PC-3 (cell line): ENCODE measurements around the gene ASPHD2. TPM values are rescaled to one million over a fixed set of nuclear protein-coding genes. Genes with fewer than 3 reads are reported as not detected.

Experiments
- ATAC-seq: fragments of 200-7000 bp; cut with Tn5 transposase; 2 replicates; pipeline ENCODE4 v1.9.1; 2020; ENCODE audit warnings: mild to moderate bottlenecking, moderate library complexity
- BruUV-seq: library from RNA; stranded (reverse); fragments of 400-500 nt; replicated peaks from 2 replicates; lab custom pipeline; 2021; lab: Mats Ljungman, UMichigan
- CTCF ChIA-PET: fragments of 300-600 bp; sonication (Branson Sonifier 250); formaldehyde crosslinking; loops from one replicate; lab custom pipeline; 2022; ENCODE audit warnings: antibody characterized with exemption; lab: Charles Lee
- POLR2A ChIA-PET: fragments of 300-600 bp; sonication (Branson Sonifier 250); formaldehyde crosslinking; loops from one replicate; lab custom pipeline; 2022; ENCODE audit warnings: antibody characterized with exemption; ENCODE audit not compliant: unreplicated experiment; lab: Charles Lee
- DNase-seq: peaks from one replicate; pipeline ENCODE4 v3.0.0-alpha.2; 2015
- H2AFZ ChIP-seq: fragments of 300-600 bp; sonication (generic); 2 replicates; pipeline ENCODE4 v1.6.0; 2016; ENCODE audit warnings: antibody characterized with exemption, low read length
- H3F3A ChIP-seq: fragments of 300-600 bp; sonication (generic); one replicate; pipeline ENCODE4 v1.6.0; 2017; ENCODE audit warnings: antibody characterized with exemption, low read length, control low read depth, mild to moderate bottlenecking; ENCODE audit not compliant: unreplicated experiment
- H3K27ac ChIP-seq: fragments of 300-600 bp; sonication (generic); 2 replicates; pipeline ENCODE4 v1.5.1; 2016; ENCODE audit warnings: mild to moderate bottlenecking, low read length
- H3K27me3 ChIP-seq: fragments of 300-600 bp; sonication (generic); 2 replicates; pipeline ENCODE4 v1.6.1; 2016; ENCODE audit warnings: low read length, mixed read lengths
- H3K36me3 ChIP-seq: fragments of 300-600 bp; sonication (generic); 2 replicates; pipeline ENCODE4 v1.6.1; 2016; ENCODE audit warnings: low read depth, mixed run types, low read length, mixed read lengths
- H3K4me1 ChIP-seq: fragments of 300-600 bp; sonication (generic); 2 replicates; pipeline ENCODE4 v1.5.1; 2016; ENCODE audit warnings: low read length; ENCODE audit not compliant: insufficient read depth
- H3K4me2 ChIP-seq: fragments of 300-600 bp; sonication (generic); 2 replicates; pipeline ENCODE4 v1.6.0; 2016; ENCODE audit warnings: low read length
- H3K4me3 ChIP-seq: fragments of 300-600 bp; sonication (generic); 2 replicates; pipeline ENCODE4 v1.5.1; 2016; ENCODE audit warnings: mild to moderate bottlenecking, low read length, mixed read lengths
- H3K79me2 ChIP-seq: fragments of 300-600 bp; sonication (generic); 2 replicates; pipeline ENCODE4 v1.6.1; 2017; ENCODE audit warnings: low read length, mixed read lengths
- H3K9ac ChIP-seq: fragments of 300-600 bp; sonication (generic); 2 replicates; pipeline ENCODE4 v1.6.0; 2016; ENCODE audit warnings: mild to moderate bottlenecking, low read length
- H3K9me2 ChIP-seq: fragments of 300-600 bp; sonication (generic); replicated peaks from 2 replicates; pipeline ENCODE4 v1.6.1; 2016; ENCODE audit warnings: mixed run types, low read length, mixed read lengths
- H3K9me3 ChIP-seq: fragments of 300-600 bp; sonication (generic); 2 replicates; pipeline ENCODE4 v1.6.1; 2016; ENCODE audit warnings: low read length, mixed read lengths
- H4K20me1 ChIP-seq: fragments of 300-600 bp; sonication (generic); 2 replicates; pipeline ENCODE4 v1.6.1; 2016; ENCODE audit warnings: low read length, mixed read lengths
- EZH2 ChIP-seq: fragments of 300-600 bp; sonication (generic); IDR thresholded peaks from one replicate; pipeline ENCODE4 v1.6.1; 2017; ENCODE audit warnings: antibody characterized with exemption, mild to moderate bottlenecking, low read length; ENCODE audit not compliant: unreplicated experiment
- EZH2phosphoT487 ChIP-seq: fragments of 300-600 bp; sonication (generic); IDR thresholded peaks from 2 replicates; pipeline ENCODE4 v1.6.1; 2018; ENCODE audit warnings: mild to moderate bottlenecking, antibody characterized with exemption, low read length, borderline replicate concordance
- intact Hi-C: fragments of 100-400 bp; cut with micrococcal nuclease; formaldehyde crosslinking; loops from 2 replicates; pipeline ENCODE4 v1.9.0; 2023
- total RNA-seq: library from RNA; depleted of rRNA; stranded (reverse); fragments of >200 nt; gene quantifications from 2 replicates; pipeline ENCODE4 v1.2.3, GENCODE V29; 2014
- TF ChIP-seq, protein P1 (sequence below): fragments of 300-600 bp; sonication (generic); conservative IDR thresholded peaks from 2 replicates; pipeline ENCODE4 v1.5.1; 2017; ENCODE audit warnings: antibody characterized with exemption, low read depth, mild to moderate bottlenecking, low read length

The ASPHD2 gene
- total RNA-seq, 1 experiment from 2014 or later: 2.1 TPM

DNA sequence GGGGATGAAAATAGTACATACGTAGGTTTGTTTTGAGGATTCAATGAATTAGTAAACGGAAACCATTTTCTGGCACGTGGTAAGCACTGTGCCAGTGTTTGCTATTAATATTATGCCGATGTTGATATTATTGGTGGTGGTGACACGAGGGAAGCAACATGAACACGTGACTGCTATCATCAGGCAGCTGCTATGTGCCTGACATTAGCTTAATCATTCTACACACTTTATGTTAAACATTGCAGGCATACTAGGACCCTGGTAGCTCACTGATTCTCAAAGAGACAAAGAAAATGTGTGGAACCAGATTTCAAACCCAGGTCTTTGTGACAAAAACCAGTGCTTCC lies 55.3 kb downstream of the ASPHD2 start:
- Histone ChIP-seq H3K9me3 (no peaks in the 10 kb centered on the region), H3K9ac (peak overlapping the region; percentile 93), H3F3A (no peaks in the 10 kb centered on the region), H4K20me1 (no peaks in the 10 kb centered on the region), H3K27me3 (no peaks in the 10 kb centered on the region), H3K4me3 (peak overlapping the region; percentile 88), H3K4me2 (peak overlapping the region; percentile 98), H3K79me2 (peaks cover 52% of the 10 kb centered on the region), H3K27ac (peak overlapping the region; percentile 41), H2AFZ (peak overlapping the region; percentile 87), H3K4me1 (peaks cover 24% of the 10 kb centered on the region), H3K9me2 (no peaks in the 10 kb centered on the region), H3K36me3 (no peaks in the 10 kb centered on the region; the same call in none of the 2 replicates)
- POLR2A ChIA-PET: no interaction called here
- DNase-seq (no peak), ATAC-seq (no peak)
- intact Hi-C loops: no loop called here
- TF ChIP-seq EZH2phosphoT487 (no peak), EZH2 (no peak)
- TF ChIP-seq, protein P1, sequence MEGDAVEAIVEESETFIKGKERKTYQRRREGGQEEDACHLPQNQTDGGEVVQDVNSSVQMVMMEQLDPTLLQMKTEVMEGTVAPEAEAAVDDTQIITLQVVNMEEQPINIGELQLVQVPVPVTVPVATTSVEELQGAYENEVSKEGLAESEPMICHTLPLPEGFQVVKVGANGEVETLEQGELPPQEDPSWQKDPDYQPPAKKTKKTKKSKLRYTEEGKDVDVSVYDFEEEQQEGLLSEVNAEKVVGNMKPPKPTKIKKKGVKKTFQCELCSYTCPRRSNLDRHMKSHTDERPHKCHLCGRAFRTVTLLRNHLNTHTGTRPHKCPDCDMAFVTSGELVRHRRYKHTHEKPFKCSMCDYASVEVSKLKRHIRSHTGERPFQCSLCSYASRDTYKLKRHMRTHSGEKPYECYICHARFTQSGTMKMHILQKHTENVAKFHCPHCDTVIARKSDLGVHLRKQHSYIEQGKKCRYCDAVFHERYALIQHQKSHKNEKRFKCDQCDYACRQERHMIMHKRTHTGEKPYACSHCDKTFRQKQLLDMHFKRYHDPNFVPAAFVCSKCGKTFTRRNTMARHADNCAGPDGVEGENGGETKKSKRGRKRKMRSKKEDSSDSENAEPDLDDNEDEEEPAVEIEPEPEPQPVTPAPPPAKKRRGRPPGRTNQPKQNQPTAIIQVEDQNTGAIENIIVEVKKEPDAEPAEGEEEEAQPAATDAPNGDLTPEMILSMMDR: no peak
- CTCF ChIA-PET: no interaction called here
- BruUV-seq: TSS peak; percentile 59

DNA sequence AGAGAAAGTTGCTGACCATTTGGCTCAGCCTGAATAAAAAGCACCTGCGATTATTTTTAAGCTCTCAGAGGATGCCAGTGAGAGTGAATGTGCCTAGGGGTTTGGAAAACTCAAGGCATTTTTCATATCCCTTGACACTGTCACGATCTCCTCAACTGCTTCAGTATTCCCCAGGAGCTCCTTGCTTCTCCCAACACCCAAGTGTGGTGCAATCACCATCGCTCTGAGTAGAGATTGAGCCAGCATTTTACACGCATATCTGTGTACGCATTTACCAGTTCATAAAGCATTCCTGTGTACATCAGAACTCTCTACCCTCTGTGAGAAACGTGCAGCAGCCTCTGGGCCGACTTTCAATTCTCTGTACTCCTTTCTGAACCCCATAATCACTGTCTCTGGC lies 56.0 kb downstream of the ASPHD2 start:
- ChIA-PET CTCF (no interaction called here), POLR2A (no interaction called here)
- TF ChIP-seq, protein P1: no peak
- no peak for TF ChIP-seq EZH2
- TF ChIP-seq EZH2phosphoT487: no peak
- peak overlapping the region; percentile 98 for H3K4me2 ChIP-seq
- H3K4me1 ChIP-seq: peaks cover 23% of the 10 kb centered on the region
- peaks cover 45% of the 10 kb centered on the region for H3K79me2 ChIP-seq
- no peaks in the 10 kb centered on the region; the same call in none of the 2 replicates for H3K36me3 ChIP-seq
- intact Hi-C loops: no loop called here
- ATAC-seq (no peak), DNase-seq (no peak)
- H3K27ac ChIP-seq: no peak overlapping the region
- H3K9ac ChIP-seq: peak overlapping the region; percentile 93; the same call in 1 of the 2 replicates
- no peaks in the 10 kb centered on the region for H3K9me2 ChIP-seq
- BruUV-seq: no TSS peak
- no peaks in the 10 kb centered on the region for H3F3A ChIP-seq
- H3K9me3 ChIP-seq: no peaks in the 10 kb centered on the region
- H4K20me1 ChIP-seq: no peaks in the 10 kb centered on the region
- no peak overlapping the region for H2AFZ ChIP-seq
- peak overlapping the region; percentile 88 for H3K4me3 ChIP-seq
- no peaks in the 10 kb centered on the region for H3K27me3 ChIP-seq

DNA sequence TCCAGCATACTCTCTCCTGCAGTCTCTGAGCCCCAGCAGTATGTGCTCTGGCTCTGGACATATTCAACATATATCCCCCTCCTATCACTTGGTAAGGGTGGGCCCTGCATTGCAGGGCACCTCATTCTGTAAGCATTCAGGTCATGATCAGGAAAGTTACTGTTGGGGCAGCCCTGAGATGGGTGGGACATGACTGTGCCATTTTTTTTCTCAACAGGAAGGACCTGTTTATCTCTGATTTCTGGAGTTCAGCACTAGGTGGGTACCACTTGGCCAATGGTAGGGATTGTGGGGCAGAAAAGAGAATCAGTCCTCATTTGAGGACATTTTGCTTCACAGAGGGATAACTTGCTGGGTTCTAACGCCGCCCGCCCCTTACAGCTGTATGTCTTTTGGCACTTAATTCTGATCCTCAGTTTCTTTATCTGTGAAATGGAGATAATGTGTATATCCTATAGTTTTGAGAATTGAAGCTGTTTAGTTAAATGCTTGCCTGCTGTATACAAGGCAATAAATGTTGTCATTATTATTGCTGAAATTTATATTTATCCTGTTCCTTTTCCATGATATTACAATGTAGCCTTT lies 56.8 kb downstream of the ASPHD2 start:
- no peak overlapping the region for H3K4me3 ChIP-seq
- ATAC-seq: no peak
- no peaks in the 10 kb centered on the region for H3F3A ChIP-seq
- H2AFZ ChIP-seq: no peak overlapping the region
- peaks cover 45% of the 10 kb centered on the region for H3K79me2 ChIP-seq
- H3K36me3 ChIP-seq: peaks cover 3% of the 10 kb centered on the region
- ChIA-PET CTCF (no interaction called here), POLR2A (no interaction called here)
- TF ChIP-seq EZH2phosphoT487: no peak
- TF ChIP-seq, protein P1: no peak
- no peak for TF ChIP-seq EZH2
- H3K9me3 ChIP-seq: no peaks in the 10 kb centered on the region
- no peak overlapping the region for H3K27ac ChIP-seq
- H3K27me3 ChIP-seq: no peaks in the 10 kb centered on the region
- H4K20me1 ChIP-seq: no peaks in the 10 kb centered on the region
- no peak for DNase-seq
- BruUV-seq: no TSS peak
- peak overlapping the region; percentile 98; the same call in 1 of the 2 replicates for H3K4me2 ChIP-seq
- no peaks in the 10 kb centered on the region for H3K9me2 ChIP-seq
- H3K4me1 ChIP-seq: peaks cover 15% of the 10 kb centered on the region; the same call in 1 of the 2 replicates
- intact Hi-C loops: no loop called here
- H3K9ac ChIP-seq: no peak overlapping the region
